HEK293 (cell line): ENCODE measurements around the gene ITGB5.

Experiments used
- CTCF ChIA-PET: fragments of 350-600 bp; formaldehyde crosslinking; extraction: SDS; loops from one replicate; lab custom pipeline; 2021; ENCODE audit warnings: antibody characterized with exemption; lab: Yijun Ruan, JAX
- POLR2A ChIA-PET: fragments of 300-600 bp; formaldehyde crosslinking; extraction: SDS; loops from one replicate; lab custom pipeline; 2020; ENCODE audit warnings: antibody characterized with exemption, inconsistent platforms; lab: Yijun Ruan, JAX
- H3K27ac ChIP-seq: fragments of 200-500 bp; sonication (Bioruptor generic); 2 replicates; pipeline ENCODE4 v1.5.1; 2014; ENCODE audit warnings: low read depth, low read length, control low read depth, inconsistent platforms; ENCODE audit errors: extremely low read depth
- H3K36me3 ChIP-seq, 2 experiments: fragments of 200-500 bp in 1 of 2; sonication (Bioruptor generic) in 1 of 2; 1 replicate in 1 of 2; 2 replicates in 1 of 2; pipeline ENCODE4 v1.5.1; 2014 to 2017; ENCODE audit warnings: inconsistent platforms in 2 of 2, low read length in 2 of 2; ENCODE audit not compliant: control insufficient read depth in 2 of 2, insufficient read depth in 1 of 2
- H3K4me1 ChIP-seq: fragments of 200-500 bp; sonication (Bioruptor generic); 2 replicates; pipeline ENCODE4 v1.5.1; 2014; ENCODE audit warnings: mild to moderate bottlenecking, low read length, inconsistent platforms; ENCODE audit not compliant: control insufficient read depth, insufficient read depth
- H3K4me3 ChIP-seq: 2 replicates; pipeline ENCODE4 v1.5.1; 2011; ENCODE audit warnings: low read depth, mild to moderate bottlenecking, control low read depth, low read length, moderate library complexity
- H3K9me3 ChIP-seq: fragments of 200-500 bp; sonication (Bioruptor generic); 2 replicates; pipeline ENCODE4 v1.5.1; 2014; ENCODE audit warnings: low read depth, low read length, inconsistent platforms; ENCODE audit not compliant: control insufficient read depth, insufficient read depth
- GLI2 ChIP-seq: fragments of 450-650 bp; formaldehyde crosslinking; IDR thresholded peaks from 2 replicates; pipeline ENCODE4; 2017; ENCODE audit warnings: missing biosample characterization, missing genetic modification characterization, low read depth, borderline replicate concordance
- GLIS1 ChIP-seq: fragments of 450-650 bp; formaldehyde crosslinking; IDR thresholded peaks from 2 replicates; pipeline ENCODE4 v1.5.1; 2016; ENCODE audit warnings: missing biosample characterization, missing genetic modification characterization
- KLF17 ChIP-seq: fragments of 450-650 bp; formaldehyde crosslinking; IDR thresholded peaks from 2 replicates; pipeline ENCODE4 v1.5.1; 2016; ENCODE audit warnings: missing biosample characterization, missing genetic modification characterization
- OSR2 ChIP-seq: fragments of 450-650 bp; formaldehyde crosslinking; IDR thresholded peaks from 2 replicates; pipeline ENCODE4 v1.5.1; 2016; ENCODE audit warnings: missing biosample characterization, missing genetic modification characterization
- PBX3 ChIP-seq: sonication (generic); formaldehyde crosslinking; IDR thresholded peaks from 2 replicates; pipeline ENCODE4 v1.8.1; 2022; ENCODE audit warnings: mild to moderate bottlenecking, moderate library complexity, missing genetic modification reagents
- SALL2 ChIP-seq: fragments of 450-650 bp; formaldehyde crosslinking; IDR thresholded peaks from 2 replicates; pipeline ENCODE4 v1.5.0; 2017; ENCODE audit warnings: missing biosample characterization, mild to moderate bottlenecking, missing genetic modification characterization, borderline replicate concordance
- TCF7L2 ChIP-seq: IDR thresholded peaks from 2 replicates; pipeline ENCODE4 v1.6.1; 2011; ENCODE audit warnings: low read depth, mild to moderate bottlenecking, inconsistent platforms, low read length, moderate library complexity, borderline replicate concordance
- YY1 ChIP-seq: fragments of 450-650 bp; formaldehyde crosslinking; IDR thresholded peaks from 2 replicates; pipeline ENCODE4 v1.5.1; 2018; ENCODE audit warnings: missing biosample characterization, missing genetic modification characterization
- ZNF133 ChIP-seq: fragments of 450-650 bp; formaldehyde crosslinking; IDR thresholded peaks from 2 replicates; pipeline ENCODE4 v1.5.1; 2016; ENCODE audit warnings: missing biosample characterization, missing genetic modification characterization
- ZNF19 ChIP-seq: fragments of 450-650 bp; formaldehyde crosslinking; IDR thresholded peaks from 2 replicates; pipeline ENCODE4; 2016; ENCODE audit warnings: missing biosample characterization, missing genetic modification characterization, low read depth
- ZNF335 ChIP-seq: fragments of 450-650 bp; formaldehyde crosslinking; conservative IDR thresholded peaks from 2 replicates; pipeline ENCODE4 v1.5.1; 2016; ENCODE audit warnings: missing biosample characterization, missing genetic modification characterization
- ZNF416 ChIP-seq: fragments of 450-650 bp; formaldehyde crosslinking; IDR thresholded peaks from 2 replicates; pipeline ENCODE4 v1.5.1; 2016; ENCODE audit warnings: missing biosample characterization, missing genetic modification characterization
- ZNF501 ChIP-seq: fragments of 450-650 bp; formaldehyde crosslinking; IDR thresholded peaks from 2 replicates; pipeline ENCODE4 v1.5.1; 2016; ENCODE audit warnings: missing biosample characterization, missing genetic modification characterization
- ZNF510 ChIP-seq: fragments of 450-650 bp; formaldehyde crosslinking; IDR thresholded peaks from 2 replicates; pipeline ENCODE4 v1.5.1; 2018; ENCODE audit warnings: mild to moderate bottlenecking, missing genetic modification characterization, missing biosample characterization; ENCODE audit not compliant: insufficient replicate concordance
- ZNF513 ChIP-seq: fragments of 450-650 bp; IDR thresholded peaks from 2 replicates; pipeline ENCODE4 v1.5.1; 2018; ENCODE audit warnings: missing biosample characterization, missing genetic modification characterization
- ZNF544 ChIP-seq: fragments of 450-650 bp; formaldehyde crosslinking; IDR thresholded peaks from 2 replicates; pipeline ENCODE4 v1.5.0; 2017; ENCODE audit warnings: missing biosample characterization, missing genetic modification characterization
- ZNF580 ChIP-seq: fragments of 450-650 bp; formaldehyde crosslinking; IDR thresholded peaks from 2 replicates; pipeline ENCODE4 v1.5.1; 2016; ENCODE audit warnings: missing biosample characterization, missing genetic modification characterization
- ZNF664 ChIP-seq: fragments of 450-650 bp; formaldehyde crosslinking; IDR thresholded peaks from 2 replicates; pipeline ENCODE4 v1.5.1; 2016; ENCODE audit warnings: missing biosample characterization, missing genetic modification characterization
- ZNF76 ChIP-seq: fragments of 450-650 bp; formaldehyde crosslinking; IDR thresholded peaks from 2 replicates; pipeline ENCODE4; 2016; ENCODE audit warnings: low read depth, missing biosample characterization, missing genetic modification characterization, borderline replicate concordance
- ZNF768 ChIP-seq: fragments of 450-650 bp; formaldehyde crosslinking; IDR thresholded peaks from 2 replicates; pipeline ENCODE4 v1.5.1; 2018; ENCODE audit warnings: missing biosample characterization, mild to moderate bottlenecking, missing genetic modification characterization
- ZSCAN4 ChIP-seq: fragments of 450-650 bp; formaldehyde crosslinking; IDR thresholded peaks from 2 replicates; pipeline ENCODE4 v1.5.1; 2017; ENCODE audit warnings: missing biosample characterization, missing genetic modification characterization
- ZSCAN5A ChIP-seq: fragments of 450-650 bp; formaldehyde crosslinking; IDR thresholded peaks from 2 replicates; pipeline ENCODE4 v1.5.1; 2016; ENCODE audit warnings: missing biosample characterization, missing genetic modification characterization

ITGB5 gene

GRCh38 chr3:124867511-124867910, 19.7 kb downstream of the ITGB5 start:
- H3K4me3 ChIP-seq = no peak overlapping the region
- ChIA-PET CTCF (no interaction called here), POLR2A (no interaction called here)
- TF ChIP-seq ZNF544 (tag by site-specific recombination) (no peak), ZSCAN4 (tag by site-specific recombination) (no peak), ZNF335 (tag by site-specific recombination) (no peak), ZNF76 (no peak), ZNF510 (tag by site-specific recombination) (no peak), GLI2 (tag by site-specific recombination) (no peak), KLF17 (tag by site-specific recombination) (no peak), ZNF580 (tag by site-specific recombination) (no peak), ZNF513 (no peak), GLIS1 (tag by site-specific recombination) (no peak), OSR2 (no peak), TCF7L2 (no peak)
- no peaks in the 10 kb centered on the region for H3K4me1 ChIP-seq
- H3K27ac ChIP-seq = no peak overlapping the region
- H3K9me3 ChIP-seq = no peaks in the 10 kb centered on the region
- H3K36me3 ChIP-seq = peaks cover 0 to 14% of the 10 kb centered on the region in 2 experiments; a peak in 2 of 3 replicates

- H3K36me3 ChIP-seq = peaks cover 0 to 16% of the 10 kb centered on the region in 2 experiments; a peak in 1 of 3 replicates
- ChIA-PET CTCF (interaction anchor here (0.6 to 0.8 kb wide), 2 partner anchors 14 to 32 kb away, joined by 3 read pairs; no protein-coding TSS in a partner anchor), POLR2A (interaction anchor here (0.7 kb wide), 1 partner anchor 43 kb away, joined by 4 read pairs; no protein-coding TSS in a partner anchor)
- no peak overlapping the region for H3K4me3 ChIP-seq
- no peak overlapping the region for H3K27ac ChIP-seq
- no peaks in the 10 kb centered on the region for H3K9me3 ChIP-seq
- TF ChIP-seq SALL2 (tag by site-specific recombination) = no peak
- no peaks in the 10 kb centered on the region for H3K4me1 ChIP-seq
Measured at GRCh38 chr3:124862006-124862405, 25.2 kb downstream of the ITGB5 start.

- no peak overlapping the region for H3K27ac ChIP-seq
Measured at GRCh38 chr3:124861041-124861440, 26.1 kb downstream of the ITGB5 start.

GRCh38 chr3:124860599-124860998, 26.6 kb downstream of the ITGB5 start:
- POLR2A ChIA-PET = no interaction called here
- CTCF ChIA-PET = interaction anchor here (0.6 kb wide), 1 partner anchor 50 kb away, joined by 5 read pairs; no protein-coding TSS in a partner anchor
- no peak overlapping the region for H3K4me3 ChIP-seq
- H3K27ac ChIP-seq = no peak overlapping the region
- H3K36me3 ChIP-seq = peaks cover 0 to 16% of the 10 kb centered on the region in 2 experiments; a peak in 1 of 3 replicates
- H3K4me1 ChIP-seq = no peaks in the 10 kb centered on the region
- no peaks in the 10 kb centered on the region for H3K9me3 ChIP-seq
- TF ChIP-seq ZNF501 (tag by site-specific recombination) (no peak), ZNF768 (tag by site-specific recombination) (no peak), ZNF664 (tag by site-specific recombination) (no peak), ZSCAN5A (tag by site-specific recombination) (no peak), PBX3 (no peak), ZNF19 (tag by site-specific recombination) (no peak)

More at GRCh38 chr3:124861041-124861440, 26.1 kb downstream of the ITGB5 start:
- Histone ChIP-seq H3K4me1 (no peaks in the 10 kb centered on the region), H3K9me3 (no peaks in the 10 kb centered on the region), H3K4me3 (no peak overlapping the region), H3K36me3 (peaks cover 0 to 15% of the 10 kb centered on the region in 2 experiments; a peak in 1 of 3 replicates)
- ChIA-PET POLR2A (no interaction called here), CTCF (interaction anchor here (0.6 kb wide), 1 partner anchor 51 kb away, joined by 5 read pairs; no protein-coding TSS in a partner anchor)
- TF ChIP-seq YY1 (tag by site-specific recombination) (no peak), ZNF416 (tag by site-specific recombination) (no peak), ZNF133 (tag by site-specific recombination) (peak; percentile 82)
